HEK293 (cell line): Measurements from ENCODE around the gene CTDSP2.

Source experiments
- EGR2 ChIP-seq: fragments of 450-650 bp; formaldehyde crosslinking; IDR thresholded peaks from 2 replicates; pipeline ENCODE4 v1.5.1; 2016; ENCODE audit warnings: low read depth, missing biosample characterization, missing genetic modification characterization
- ELK4 ChIP-seq: IDR thresholded peaks from 2 replicates; pipeline ENCODE4 v1.6.1; 2011; ENCODE audit warnings: mild to moderate bottlenecking, low read depth, low read length, borderline replicate concordance
- GFI1B ChIP-seq: fragments of 450-650 bp; formaldehyde crosslinking; IDR thresholded peaks from 2 replicates; pipeline ENCODE4 v1.5.1; 2016; ENCODE audit warnings: missing biosample characterization, missing genetic modification characterization
- HIC1 ChIP-seq: fragments of 450-650 bp; formaldehyde crosslinking; IDR thresholded peaks from 2 replicates; pipeline ENCODE4 v1.5.1; 2016; ENCODE audit warnings: missing biosample characterization, missing genetic modification characterization
- OVOL3 ChIP-seq: fragments of 450-650 bp; formaldehyde crosslinking; IDR thresholded peaks from 2 replicates; pipeline ENCODE4 v1.5.1; 2016; ENCODE audit warnings: missing biosample characterization, missing genetic modification characterization
- PATZ1 ChIP-seq: fragments of 450-650 bp; formaldehyde crosslinking; IDR thresholded peaks from 2 replicates; pipeline ENCODE4 v1.5.1; 2016; ENCODE audit warnings: missing biosample characterization, missing genetic modification characterization
- SP3 ChIP-seq: fragments of 450-650 bp; formaldehyde crosslinking; IDR thresholded peaks from 2 replicates; pipeline ENCODE4 v1.5.1; 2016; ENCODE audit warnings: missing biosample characterization, missing genetic modification characterization
- YY2 ChIP-seq: fragments of 450-650 bp; formaldehyde crosslinking; IDR thresholded peaks from 2 replicates; pipeline ENCODE4 v1.5.1; 2016; ENCODE audit warnings: missing biosample characterization, missing genetic modification characterization
- ZBTB10 ChIP-seq: fragments of 450-650 bp; formaldehyde crosslinking; IDR thresholded peaks from 2 replicates; pipeline ENCODE4 v1.5.1; 2016; ENCODE audit warnings: missing biosample characterization, missing genetic modification characterization
- ZBTB8A ChIP-seq: fragments of 450-650 bp; formaldehyde crosslinking; IDR thresholded peaks from 2 replicates; pipeline ENCODE4 v1.5.1; 2016; ENCODE audit warnings: missing biosample characterization, missing genetic modification characterization
- ZNF133 ChIP-seq: fragments of 450-650 bp; formaldehyde crosslinking; IDR thresholded peaks from 2 replicates; pipeline ENCODE4 v1.5.1; 2016; ENCODE audit warnings: missing biosample characterization, missing genetic modification characterization
- ZNF138 ChIP-seq: fragments of 450-650 bp; formaldehyde crosslinking; IDR thresholded peaks from 2 replicates; pipeline ENCODE4 v1.5.1; 2016; ENCODE audit warnings: missing biosample characterization, missing genetic modification characterization, borderline replicate concordance
- ZNF157 ChIP-seq: fragments of 450-650 bp; formaldehyde crosslinking; IDR thresholded peaks from 2 replicates; pipeline ENCODE4 v1.5.1; 2016; ENCODE audit warnings: missing biosample characterization, missing genetic modification characterization
- ZNF184 ChIP-seq: fragments of 450-650 bp; IDR thresholded peaks from 2 replicates; pipeline ENCODE4 v1.5.1; 2018; ENCODE audit warnings: missing biosample characterization, mild to moderate bottlenecking, missing genetic modification characterization
- ZNF214 ChIP-seq: fragments of 450-650 bp; formaldehyde crosslinking; IDR thresholded peaks from 2 replicates; pipeline ENCODE4 v1.5.1; 2017; ENCODE audit warnings: missing biosample characterization, mild to moderate bottlenecking, missing genetic modification characterization, borderline replicate concordance
- ZNF24 ChIP-seq: fragments of 450-650 bp; formaldehyde crosslinking; IDR thresholded peaks from 2 replicates; pipeline ENCODE4 v1.5.1; 2016; ENCODE audit warnings: missing biosample characterization, missing genetic modification characterization
- ZNF311 ChIP-seq: fragments of 450-650 bp; formaldehyde crosslinking; IDR thresholded peaks from 2 replicates; pipeline ENCODE4 v1.5.1; 2017; ENCODE audit warnings: missing biosample characterization, missing genetic modification characterization, borderline replicate concordance
- ZNF341 ChIP-seq: fragments of 450-650 bp; formaldehyde crosslinking; IDR thresholded peaks from 2 replicates; pipeline ENCODE4; 2016; ENCODE audit warnings: low read depth, missing biosample characterization, missing genetic modification characterization
- ZNF350 ChIP-seq: fragments of 450-650 bp; formaldehyde crosslinking; IDR thresholded peaks from 2 replicates; pipeline ENCODE4 v1.5.0; 2017; ENCODE audit warnings: missing biosample characterization, mild to moderate bottlenecking, missing genetic modification characterization
- ZNF366 ChIP-seq: fragments of 450-650 bp; formaldehyde crosslinking; conservative IDR thresholded peaks from 2 replicates; pipeline ENCODE4 v1.5.1; 2016; ENCODE audit warnings: missing biosample characterization, missing genetic modification characterization
- ZNF37A ChIP-seq: fragments of 450-650 bp; IDR thresholded peaks from 2 replicates; pipeline ENCODE4 v1.5.1; 2018; ENCODE audit warnings: missing biosample characterization, missing genetic modification characterization
- ZNF404 ChIP-seq: fragments of 450-650 bp; formaldehyde crosslinking; IDR thresholded peaks from 2 replicates; pipeline ENCODE4 v1.5.1; 2017; ENCODE audit warnings: missing biosample characterization, missing genetic modification characterization
- ZNF510 ChIP-seq: fragments of 450-650 bp; formaldehyde crosslinking; IDR thresholded peaks from 2 replicates; pipeline ENCODE4 v1.5.1; 2018; ENCODE audit warnings: mild to moderate bottlenecking, missing genetic modification characterization, missing biosample characterization; ENCODE audit not compliant: insufficient replicate concordance
- ZNF549 ChIP-seq: fragments of 450-650 bp; IDR thresholded peaks from 2 replicates; pipeline ENCODE4 v1.5.1; 2018; ENCODE audit warnings: missing biosample characterization, missing genetic modification characterization, mild to moderate bottlenecking, inconsistent platforms, moderate library complexity
- ZNF558 ChIP-seq: fragments of 450-650 bp; formaldehyde crosslinking; IDR thresholded peaks from 2 replicates; pipeline ENCODE4 v1.5.1; 2016; ENCODE audit warnings: missing biosample characterization, missing genetic modification characterization
- ZNF596 ChIP-seq: fragments of 450-650 bp; IDR thresholded peaks from 2 replicates; pipeline ENCODE4 v1.5.0; 2018; ENCODE audit warnings: missing biosample characterization, mild to moderate bottlenecking, missing genetic modification characterization, moderate library complexity
- ZNF624 ChIP-seq: fragments of 450-650 bp; formaldehyde crosslinking; IDR thresholded peaks from 2 replicates; pipeline ENCODE4 v1.5.1; 2017; ENCODE audit warnings: missing biosample characterization, missing genetic modification characterization
- ZNF629 ChIP-seq: fragments of 450-650 bp; formaldehyde crosslinking; IDR thresholded peaks from 2 replicates; pipeline ENCODE4 v1.5.1; 2017; ENCODE audit warnings: missing biosample characterization, missing genetic modification characterization
- ZNF76 ChIP-seq: fragments of 450-650 bp; formaldehyde crosslinking; IDR thresholded peaks from 2 replicates; pipeline ENCODE4; 2016; ENCODE audit warnings: low read depth, missing biosample characterization, missing genetic modification characterization, borderline replicate concordance
- ZNF776 ChIP-seq: fragments of 450-650 bp; formaldehyde crosslinking; IDR thresholded peaks from 2 replicates; pipeline ENCODE4 v1.5.0; 2017; ENCODE audit warnings: missing biosample characterization, missing genetic modification characterization, borderline replicate concordance
- ZNF777 ChIP-seq: fragments of 450-650 bp; formaldehyde crosslinking; IDR thresholded peaks from 2 replicates; pipeline ENCODE4 v1.5.1; 2017; ENCODE audit warnings: missing biosample characterization, missing genetic modification characterization, borderline replicate concordance
- ZNF837 ChIP-seq: fragments of 450-650 bp; formaldehyde crosslinking; IDR thresholded peaks from 2 replicates; pipeline ENCODE4 v1.5.1; 2016; ENCODE audit warnings: missing biosample characterization, missing genetic modification characterization

The CTDSP2 gene

GRCh38 chr12:57772429-57773322 is 73.9 kb downstream of the CTDSP2 start, which contains the start of gene EEF1AKMT3 (continued):
- TF ChIP-seq ZNF138 (no peak), ELK4 (no peak), ZNF37A (no peak), ZNF366 (tag by site-specific recombination) (no peak), ZNF549 (tag by site-specific recombination) (no peak), HIC1 (tag by site-specific recombination) (no peak; the same call in 1 of the 2 replicates), PATZ1 (tag by site-specific recombination) (peak; percentile 12), SP3 (tag by site-specific recombination) (peak; percentile 50), ZNF76 (tag by site-specific recombination) (no peak), ZBTB8A (tag by site-specific recombination) (peak; percentile 52; the same call in 1 of the 2 replicates), ZNF837 (tag by site-specific recombination) (no peak), ZNF777 (peak; percentile 85), EGR2 (0 out of 2 replicates have a peak, but pooled peaks have one; percentile 19), ZNF776 (tag by site-specific recombination) (no peak), ZNF157 (tag by site-specific recombination) (no peak), ZNF24 (tag by site-specific recombination) (no peak), ZNF629 (tag by site-specific recombination) (no peak), ZNF596 (tag by site-specific recombination) (no peak), ZBTB10 (tag by site-specific recombination) (no peak; the same call in 1 of the 2 replicates), ZNF184 (tag by site-specific recombination) (no peak), ZNF404 (tag by site-specific recombination) (no peak), ZNF311 (tag by site-specific recombination) (no peak), ZNF350 (no peak), ZNF510 (no peak), YY2 (tag by site-specific recombination) (no peak), ZNF133 (tag by site-specific recombination) (no peak), ZNF558 (tag by site-specific recombination) (no peak), GFI1B (no peak), ZNF624 (tag by site-specific recombination) (no peak), ZNF341 (tag by site-specific recombination) (peak; percentile 52; the same call in 1 of the 2 replicates), ZNF214 (tag by site-specific recombination) (no peak), OVOL3 (tag by site-specific recombination) (no peak)
